Spinal cord (tissue), 10 donors: ENCODE data around the gene GAB1. TPM values are rescaled to one million over a fixed set of nuclear protein-coding genes. Genes with fewer than 3 reads are reported as not detected.

Experiments
- DNase-seq, 6 donors: peaks; one replicate each; pipeline versions ENCODE4 v3.0.0 to v3.0.0-alpha.2; 2013 to 2015; ENCODE audit warnings: low spot score in 6 of 6, low read depth in 4 of 6
- H3K27ac ChIP-seq: one replicate; pipeline ENCODE4 v1.5.1; 2013; ENCODE audit warnings: low read depth, low read length, control low read depth
- H3K27me3 ChIP-seq: one replicate; pipeline ENCODE4 v1.6.1; 2013; ENCODE audit warnings: low read length; ENCODE audit not compliant: control insufficient read depth, insufficient read depth
- H3K36me3 ChIP-seq: one replicate; pipeline ENCODE4 v1.6.1; 2013; ENCODE audit warnings: low read length; ENCODE audit not compliant: control insufficient read depth, insufficient read depth
- H3K4me1 ChIP-seq: one replicate; pipeline ENCODE4 v1.6.1; 2013; ENCODE audit warnings: low read length; ENCODE audit not compliant: control insufficient read depth, insufficient read depth
- H3K4me3 ChIP-seq: one replicate; pipeline ENCODE4 v1.5.1; 2013; ENCODE audit warnings: low read depth, low read length, control low read depth
- H3K9me3 ChIP-seq: one replicate; pipeline ENCODE4 v1.6.1; 2013; ENCODE audit warnings: low read length; ENCODE audit not compliant: control insufficient read depth, insufficient read depth
- WGBS: methylation state at CpG from one replicate; pipeline ENCODE4 v1.1.5; 2013; ENCODE audit warnings: missing lambda C conversion rate; ENCODE audit not compliant: insufficient coverage; 5-methylcytosine and 5-hydroxymethylcytosine counted together
- polyA plus RNA-seq, 2 donors: library from polyadenylated mRNA; unstranded; fragments of 120-200 nt; gene quantifications; one replicate each; pipeline ENCODE4 v1.2.1, GENCODE V29; 2013; ENCODE audit not compliant: insufficient read length in 2 of 2
- total RNA-seq, 2 donors: library from RNA; depleted of rRNA in 1 of 2; stranded (reverse); fragments of 120-200 nt in 1 of 2; fragments of >200 nt in 1 of 2; gene quantifications; one replicate each; pipeline versions ENCODE4 v1.2.3 to v1.2.4, GENCODE V29; 2013 to 2014
- donor health status: healthy.

Gene GAB1
- total and polyA plus RNA-seq, 4 donors = 38.6 to 81.6 (median 63.1) TPM

- H3K4me1 ChIP-seq = no peaks in the 10 kb centered on the region
- no peak overlapping the region for H3K27ac ChIP-seq
- H3K4me3 ChIP-seq = no peak overlapping the region
- no CpG with 5 or more reads among the region's 1 CpG for WGBS
- DNase-seq = no peak
- H3K36me3 ChIP-seq = no peaks in the 10 kb centered on the region
- no peaks in the 10 kb centered on the region for H3K9me3 ChIP-seq
- H3K27me3 ChIP-seq = no peaks in the 10 kb centered on the region
Measured at GRCh38 chr4:143486314-143486713, 149.6 kb downstream of the GAB1 start.

DNA sequence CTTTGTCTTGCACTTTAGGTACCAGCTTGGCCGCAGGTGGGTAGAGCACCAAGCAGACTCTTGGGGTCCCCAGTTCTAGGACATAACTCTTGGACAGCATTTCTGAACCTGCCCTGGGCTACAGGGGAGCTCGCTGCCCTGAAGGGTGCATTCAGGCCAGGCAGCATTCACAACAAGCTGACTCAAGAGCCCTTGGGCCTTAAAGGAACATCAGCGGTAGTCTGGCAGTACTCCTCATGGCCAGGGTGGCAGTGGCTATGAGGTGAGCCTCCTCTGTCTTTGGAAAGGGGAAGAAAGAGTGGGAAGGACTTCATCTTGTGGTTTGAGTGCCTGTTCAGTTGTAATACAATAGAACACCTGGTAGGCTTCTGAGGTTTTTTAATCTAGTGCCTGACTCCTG is 152.0 kb downstream of the GAB1 start:
- H3K9me3 ChIP-seq = no peaks in the 10 kb centered on the region
- H3K36me3 ChIP-seq = no peaks in the 10 kb centered on the region
- no peaks in the 10 kb centered on the region for H3K27me3 ChIP-seq
- no peak overlapping the region for H3K27ac ChIP-seq
- WGBS = 88% methylated on average over 3 of the region's 3 CpGs
- no peak overlapping the region for H3K4me3 ChIP-seq
- no peak for DNase-seq
- no peaks in the 10 kb centered on the region for H3K4me1 ChIP-seq

DNA sequence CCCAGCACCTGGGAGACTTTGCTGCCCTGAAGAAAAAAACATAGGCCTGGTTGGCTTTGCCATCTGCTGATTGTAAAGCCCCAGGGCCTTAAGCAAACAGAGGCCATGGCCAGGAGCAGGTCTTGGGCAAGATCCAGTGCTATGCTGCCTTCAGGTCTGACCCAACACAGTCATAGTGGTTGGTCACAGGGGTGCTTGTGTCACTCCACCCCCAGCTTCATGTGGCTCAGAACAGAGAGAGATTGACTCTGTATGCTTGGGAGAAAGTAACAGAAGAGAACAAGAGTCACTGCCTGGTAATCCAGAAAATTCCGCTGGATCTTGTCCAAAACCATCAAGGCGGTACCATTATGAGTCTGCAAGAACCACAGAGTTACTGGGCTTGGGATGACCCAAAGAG is 152.4 kb downstream of the GAB1 start:
- Histone ChIP-seq H3K9me3 (no peaks in the 10 kb centered on the region), H3K36me3 (no peaks in the 10 kb centered on the region), H3K27me3 (no peaks in the 10 kb centered on the region), H3K27ac (no peak overlapping the region), H3K4me1 (no peaks in the 10 kb centered on the region), H3K4me3 (no peak overlapping the region)
- 97% methylated on average over 2 of the region's 2 CpGs for WGBS
- no peak for DNase-seq

GRCh38 chr4:143498021-143498420 is 161.3 kb downstream of the GAB1 start:
- DNase-seq = no peak
- Histone ChIP-seq H3K4me3 (no peak overlapping the region), H3K4me1 (no peaks in the 10 kb centered on the region), H3K36me3 (no peaks in the 10 kb centered on the region), H3K9me3 (no peaks in the 10 kb centered on the region), H3K27ac (no peak overlapping the region), H3K27me3 (no peaks in the 10 kb centered on the region)
- WGBS = no CpG with 5 or more reads among the region's 8 CpGs

DNA sequence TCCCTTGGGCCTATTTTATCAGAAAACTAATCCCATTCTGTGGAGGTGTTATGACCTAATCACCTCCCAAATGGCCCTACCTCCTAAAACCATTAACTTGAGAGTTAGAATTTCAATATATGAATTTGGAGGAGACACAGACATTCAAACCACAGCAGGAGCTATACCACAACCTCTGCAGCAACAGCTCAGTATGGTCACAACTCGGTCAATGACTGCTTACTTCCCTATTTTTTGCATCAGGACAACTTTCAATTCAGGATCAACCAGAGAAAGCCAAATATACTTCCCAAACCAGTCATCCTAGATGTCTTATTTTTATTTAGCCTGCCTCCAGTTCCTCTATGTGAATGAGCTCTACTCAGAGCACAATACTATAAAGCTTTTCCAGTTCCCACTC is 165.6 kb downstream of the GAB1 start:
- no peaks in the 10 kb centered on the region for H3K4me1 ChIP-seq
- H3K4me3 ChIP-seq = no peak overlapping the region
- no peak for DNase-seq
- H3K9me3 ChIP-seq = no peaks in the 10 kb centered on the region
- H3K27me3 ChIP-seq = no peaks in the 10 kb centered on the region
- no peaks in the 10 kb centered on the region for H3K36me3 ChIP-seq
- no peak overlapping the region for H3K27ac ChIP-seq
- 86% methylated on average over 1 of the region's 1 CpG for WGBS

GRCh38 chr4:143506031-143506430 is 169.4 kb downstream of the GAB1 start:
- Histone ChIP-seq H3K27me3 (no peaks in the 10 kb centered on the region), H3K4me3 (no peak overlapping the region), H3K27ac (no peak overlapping the region), H3K9me3 (no peaks in the 10 kb centered on the region), H3K36me3 (no peaks in the 10 kb centered on the region), H3K4me1 (no peaks in the 10 kb centered on the region)
- no CpG with 5 or more reads among the region's 1 CpG for WGBS
- DNase-seq = no peak

DNA sequence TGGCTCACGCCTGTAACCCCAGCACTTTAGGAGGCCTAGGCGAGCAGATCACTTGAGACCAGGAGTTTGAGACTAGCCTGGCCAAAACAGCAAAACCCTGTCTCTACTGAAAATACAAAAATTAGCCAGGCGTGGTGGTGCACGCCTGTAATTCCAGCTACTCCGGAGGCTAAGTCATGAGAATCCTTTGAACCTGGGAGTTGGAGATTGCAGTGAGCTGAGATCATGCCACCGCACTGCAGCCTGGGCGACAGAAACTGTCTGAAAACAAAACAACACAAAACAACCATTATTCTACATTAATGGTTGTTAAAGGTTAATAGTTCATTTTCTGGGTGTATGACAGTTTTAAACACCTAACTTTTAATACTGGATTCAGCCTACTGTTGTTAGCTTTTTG is 175.2 kb downstream of the GAB1 start:
- no peak overlapping the region for H3K27ac ChIP-seq
- DNase-seq = no peak
- no peaks in the 10 kb centered on the region for H3K9me3 ChIP-seq
- WGBS = 50% methylated on average over 2 of the region's 7 CpGs
- peaks cover 4% of the 10 kb centered on the region for H3K4me1 ChIP-seq
- no peaks in the 10 kb centered on the region for H3K36me3 ChIP-seq
- no peaks in the 10 kb centered on the region for H3K27me3 ChIP-seq
- no peak overlapping the region for H3K4me3 ChIP-seq

- no peaks in the 10 kb centered on the region for H3K27me3 ChIP-seq
- no peaks in the 10 kb centered on the region for H3K36me3 ChIP-seq
- H3K4me1 ChIP-seq = peaks cover 4% of the 10 kb centered on the region
- H3K9me3 ChIP-seq = no peaks in the 10 kb centered on the region
- H3K4me3 ChIP-seq = peak overlapping the region; percentile 98
- WGBS = 0% methylated on average over 18 of the region's 18 CpGs
- peak overlapping the region; percentile 99 for H3K27ac ChIP-seq
- no peak for DNase-seq
Measured at GRCh38 chr4:143512978-143513313, 176.3 kb downstream of the GAB1 start.

GRCh38 chr4:143513314-143514168 is 176.9 kb downstream of the GAB1 start, which contains the start of gene SMARCA5:
Gene SMARCA5 (plus strand): TSS chr4:143513702. CDS start chr4:143513925, 223 bp downstream.
- no peaks in the 10 kb centered on the region for H3K9me3 ChIP-seq
- H3K4me1 ChIP-seq = peaks cover 4% of the 10 kb centered on the region
- WGBS = under 1% methylated on average over 79 of the region's 86 CpGs
- peak within 1 kb of the TSS; percentile 99 for H3K27ac ChIP-seq
- H3K36me3 ChIP-seq = no peaks in the 10 kb centered on the region
- H3K27me3 ChIP-seq = no peaks in the 10 kb centered on the region
- H3K4me3 ChIP-seq = peak within 1 kb of the TSS; percentile 98
- peak; percentile 92 to 99 (median 94) for DNase-seq

DNA sequence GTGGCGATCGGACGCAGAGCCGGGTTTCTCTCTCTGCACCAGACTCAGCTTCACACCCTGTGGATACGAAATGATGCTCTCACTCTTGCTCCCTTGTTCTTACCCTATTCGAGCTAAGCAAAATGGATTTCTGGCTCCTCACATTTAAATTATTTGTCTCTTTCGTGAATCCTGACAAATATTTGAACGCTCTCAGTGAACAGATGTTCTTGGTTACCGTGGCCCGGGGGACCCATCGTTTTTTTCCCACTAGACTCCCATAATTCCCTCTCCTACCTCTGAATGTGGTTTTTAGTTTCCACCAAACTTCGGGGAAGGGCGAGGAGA is 177.5 kb downstream of the GAB1 start:
- 0% methylated on average over 11 of the region's 13 CpGs for WGBS
- peak overlapping the region; percentile 98 for H3K4me3 ChIP-seq
- H3K27ac ChIP-seq = peak overlapping the region; percentile 99
- H3K27me3 ChIP-seq = no peaks in the 10 kb centered on the region
- H3K36me3 ChIP-seq = no peaks in the 10 kb centered on the region
- peak in 2 of 6 donors; percentile 20 to 52 for DNase-seq
- peaks cover 4% of the 10 kb centered on the region for H3K4me1 ChIP-seq
- no peaks in the 10 kb centered on the region for H3K9me3 ChIP-seq
